ENCODE measurements around the gene PKNOX2.

PKNOX2 gene

GRCh38 chr11:125429174-125429707, 264.7 kb downstream of the PKNOX2 start:
- H3K27ac ChIP-seq (ENCODE audit: low read length), result no peak overlapping the region
- H3K4me3 ChIP-seq (ENCODE audit: low read length), result peak overlapping the region; percentile 45
- no peaks in the 10 kb centered on the region for H3K79me2 ChIP-seq (ENCODE audit: low read length)
- peaks cover 34% of the 10 kb centered on the region for H3K27me3 ChIP-seq (ENCODE audit: low read depth, low read length)
- H3K36me3 ChIP-seq (replicated peaks; ENCODE audit: low read depth, low read length), result no peaks in the 10 kb centered on the region
- 0 out of 2 replicates have a peak, but pooled peaks cover 2% of the 10 kb centered on the region for H3K4me1 ChIP-seq (ENCODE audit: low read length)
- H3K4me2 ChIP-seq (ENCODE audit: low read length), result peak overlapping the region; percentile 52
- no peaks in the 10 kb centered on the region for H4K20me1 ChIP-seq (ENCODE audit: insufficient read depth, low read length)
- no peak overlapping the region for H3K9ac ChIP-seq (ENCODE audit: low read length)
- no peaks in the 10 kb centered on the region for H3K9me3 ChIP-seq (ENCODE audit: insufficient read depth, low read length)
- no peak for TF ChIP-seq EZH2phosphoT487 (IDR thresholded peaks at IDR 0.05; ENCODE audit: low read depth)
- TF ChIP-seq CTCF (IDR thresholded peaks at IDR 0.05; ENCODE audit: low read depth, low read length), result peak; percentile 85
- H2AFZ ChIP-seq (ENCODE audit: low read depth, low read length), result no peak overlapping the region

GRCh38 chr11:125429807-125430678, 265.5 kb downstream of the PKNOX2 start:
- Histone ChIP-seq H3K4me3 (ENCODE audit: low read length) (no peak overlapping the region), H2AFZ (ENCODE audit: low read depth, low read length) (no peak overlapping the region), H3K27me3 (ENCODE audit: low read depth, low read length) (peaks cover 26% of the 10 kb centered on the region), H3K9ac (ENCODE audit: low read length) (no peak overlapping the region), H3K9me3 (ENCODE audit: insufficient read depth, low read length) (no peaks in the 10 kb centered on the region), H3K79me2 (ENCODE audit: low read length) (no peaks in the 10 kb centered on the region), H3K4me1 (ENCODE audit: low read length) (0 out of 2 replicates have a peak, but pooled peaks cover 2% of the 10 kb centered on the region), H3K27ac (ENCODE audit: low read length) (no peak overlapping the region), H3K36me3 (replicated peaks; ENCODE audit: low read depth, low read length) (no peaks in the 10 kb centered on the region), H3K4me2 (ENCODE audit: low read length) (no peak overlapping the region), H4K20me1 (ENCODE audit: insufficient read depth, low read length) (no peaks in the 10 kb centered on the region)
- no peak for TF ChIP-seq EZH2phosphoT487 (IDR thresholded peaks at IDR 0.05; ENCODE audit: low read depth)
- TF ChIP-seq CTCF (IDR thresholded peaks at IDR 0.05; ENCODE audit: low read depth, low read length), result no peak

GRCh38 chr11:125431009-125431408, 266.5 kb downstream of the PKNOX2 start:
- no peaks in the 10 kb centered on the region for H3K79me2 ChIP-seq (ENCODE audit: low read length)
- TF ChIP-seq CTCF (IDR thresholded peaks at IDR 0.05; ENCODE audit: low read depth, low read length) (no peak), EZH2phosphoT487 (IDR thresholded peaks at IDR 0.05; ENCODE audit: low read depth) (no peak)
- no peaks in the 10 kb centered on the region for H3K36me3 ChIP-seq (replicated peaks; ENCODE audit: low read depth, low read length)
- peaks cover 18% of the 10 kb centered on the region for H3K27me3 ChIP-seq (ENCODE audit: low read depth, low read length)
- no peak overlapping the region for H3K4me2 ChIP-seq (ENCODE audit: low read length)
- H3K4me3 ChIP-seq (ENCODE audit: low read length), result no peak overlapping the region
- no peak overlapping the region for H2AFZ ChIP-seq (ENCODE audit: low read depth, low read length)
- H3K9ac ChIP-seq (ENCODE audit: low read length), result no peak overlapping the region
- 0 out of 2 replicates have a peak, but pooled peaks cover 2% of the 10 kb centered on the region for H3K4me1 ChIP-seq (ENCODE audit: low read length)
- H3K27ac ChIP-seq (ENCODE audit: low read length), result no peak overlapping the region
- no peaks in the 10 kb centered on the region for H3K9me3 ChIP-seq (ENCODE audit: insufficient read depth, low read length)
- no peaks in the 10 kb centered on the region for H4K20me1 ChIP-seq (ENCODE audit: insufficient read depth, low read length)

- Histone ChIP-seq H3K36me3 (replicated peaks; ENCODE audit: low read depth, low read length) (no peaks in the 10 kb centered on the region), H3K27ac (ENCODE audit: low read length) (no peak overlapping the region), H3K27me3 (ENCODE audit: low read depth, low read length) (peaks cover 18% of the 10 kb centered on the region), H3K79me2 (ENCODE audit: low read length) (no peaks in the 10 kb centered on the region), H3K4me3 (ENCODE audit: low read length) (no peak overlapping the region), H3K4me2 (ENCODE audit: low read length) (no peak overlapping the region), H4K20me1 (ENCODE audit: insufficient read depth, low read length) (no peaks in the 10 kb centered on the region), H3K9me3 (ENCODE audit: insufficient read depth, low read length) (no peaks in the 10 kb centered on the region), H3K4me1 (ENCODE audit: low read length) (0 out of 2 replicates have a peak, but pooled peaks cover 2% of the 10 kb centered on the region), H2AFZ (ENCODE audit: low read depth, low read length) (no peak overlapping the region), H3K9ac (ENCODE audit: low read length) (no peak overlapping the region)
- no peak for TF ChIP-seq CTCF (IDR thresholded peaks at IDR 0.05; ENCODE audit: low read depth, low read length)
- TF ChIP-seq EZH2phosphoT487 (IDR thresholded peaks at IDR 0.05; ENCODE audit: low read depth), result no peak
These were observed 266.9 kb downstream of the PKNOX2 start for GRCh38 chr11:125431481-125431880.
